PC-9 (cell line): Measurements from ENCODE around the gene EXOC4. TPM values are rescaled to one million over a fixed set of nuclear protein-coding genes. Genes with fewer than 3 reads are reported as not detected.

ENCODE experiments used
- BruUV-seq: library from RNA; stranded (reverse); fragments of 400-500 nt; replicated peaks from 2 replicates; lab custom pipeline; 2021; lab: Mats Ljungman, UMichigan
- CTCF ChIA-PET: fragments of 300-600 bp; sonication (Branson Sonifier 250); formaldehyde crosslinking; loops from one replicate; lab custom pipeline; 2022; ENCODE audit warnings: antibody characterized with exemption; lab: Charles Lee
- POLR2A ChIA-PET: fragments of 300-600 bp; sonication (Branson Sonifier 250); formaldehyde crosslinking; loops from one replicate; lab custom pipeline; 2022; ENCODE audit warnings: antibody characterized with exemption; ENCODE audit not compliant: unreplicated experiment; lab: Charles Lee
- DNase-seq, 2 experiments: peaks; one replicate each; pipeline versions ENCODE4 v3.0.0 to v3.0.0-alpha.2; 2015 to 2022; ENCODE audit warnings: mixed read lengths in 1 of 2
- H2AFZ ChIP-seq: fragments of 200-600 bp; sonication (generic); 2 replicates; pipeline ENCODE4 v1.8.1; 2017; ENCODE audit warnings: antibody characterized with exemption
- H3F3A ChIP-seq: fragments of 200-600 bp; sonication (generic); 2 replicates; pipeline ENCODE4 v1.8.1; 2017; ENCODE audit warnings: antibody characterized with exemption, mild to moderate bottlenecking, low read depth; ENCODE audit not compliant: insufficient read depth
- H3K27ac ChIP-seq: fragments of 200-600 bp; sonication (generic); 2 replicates; pipeline ENCODE4 v1.6.1; 2016; ENCODE audit warnings: mixed run types
- H3K27me3 ChIP-seq: fragments of 200-600 bp; sonication (generic); 2 replicates; pipeline ENCODE4 v1.6.1; 2016; ENCODE audit warnings: low read depth, mixed run types; ENCODE audit not compliant: insufficient read depth
- H3K36me3 ChIP-seq: fragments of 200-600 bp; sonication (generic); 2 replicates; pipeline ENCODE4 v1.6.1; 2016; ENCODE audit warnings: low read depth, mixed run types
- H3K4me1 ChIP-seq: fragments of 200-600 bp; sonication (generic); replicated peaks from 2 replicates; pipeline ENCODE4 v1.6.1; 2016; ENCODE audit warnings: mixed run types; ENCODE audit not compliant: insufficient read depth
- H3K4me2 ChIP-seq: fragments of 200-600 bp; sonication (generic); 2 replicates; pipeline ENCODE4 v1.6.1; 2017; ENCODE audit warnings: mixed run types
- H3K4me3 ChIP-seq: fragments of 200-600 bp; sonication (generic); 2 replicates; pipeline ENCODE4 v1.6.1; 2016; ENCODE audit warnings: mixed run types
- H3K79me2 ChIP-seq: fragments of 200-600 bp; sonication (generic); 2 replicates; pipeline ENCODE4 v1.6.1; 2017; ENCODE audit warnings: low read depth, mixed run types
- H3K9me2 ChIP-seq: fragments of 200-600 bp; sonication (generic); 2 replicates; pipeline ENCODE4 v1.8.1; 2017; ENCODE audit warnings: mild to moderate bottlenecking; ENCODE audit not compliant: insufficient read depth
- H3K9me3 ChIP-seq: fragments of 200-600 bp; sonication (generic); 2 replicates; pipeline ENCODE4 v1.8.1; 2016; ENCODE audit warnings: low read depth; ENCODE audit not compliant: insufficient read depth
- H4K20me1 ChIP-seq: fragments of 200-600 bp; sonication (generic); 2 replicates; pipeline ENCODE4 v1.8.1; 2017; ENCODE audit not compliant: insufficient read depth
- EZH2 ChIP-seq: fragments of 200-600 bp; sonication (generic); IDR thresholded peaks from 2 replicates; pipeline ENCODE4 v1.8.0; 2017; ENCODE audit warnings: antibody characterized with exemption, low read depth
- intact Hi-C: fragments of 100-400 bp; cut with micrococcal nuclease; formaldehyde crosslinking; loops from one replicate; pipeline ENCODE4 v1.10.0; 2022; ENCODE audit not compliant: unreplicated experiment
- total RNA-seq: library from RNA; stranded (reverse); gene quantifications from 2 replicates; pipeline ENCODE4 v1.2.3, GENCODE V29; 2021
- TF ChIP-seq, protein P1 (sequence below): fragments of 200-600 bp; sonication (generic); conservative IDR thresholded peaks from 2 replicates; pipeline ENCODE4 v1.6.1; 2017; ENCODE audit warnings: mixed run types, antibody characterized with exemption, mild to moderate bottlenecking, moderate library complexity

The EXOC4 gene
- total RNA-seq, 1 experiment from 2014 or later = 101 TPM

DNA sequence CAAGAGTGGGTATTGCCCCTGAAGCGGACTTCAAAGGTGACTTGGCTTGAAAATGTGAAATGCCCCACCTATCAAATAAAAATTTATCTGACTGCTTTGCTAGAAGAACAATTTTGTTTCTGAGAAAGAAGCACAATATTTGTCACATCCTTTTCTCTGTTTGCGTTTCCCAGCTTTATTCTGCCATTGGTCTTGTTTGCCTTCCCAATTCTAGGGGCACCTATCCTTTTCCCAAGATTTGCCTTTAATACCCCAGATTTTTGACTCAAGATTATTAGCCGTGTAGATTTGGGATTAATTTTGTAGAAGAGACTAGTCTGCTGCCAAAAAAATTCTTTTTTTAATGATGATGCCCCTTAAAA is 764.0 kb downstream of the EXOC4 start:
- no TSS peak for BruUV-seq
- no peaks in the 10 kb centered on the region for H3K4me1 ChIP-seq
- H3F3A ChIP-seq = no peaks in the 10 kb centered on the region
- TF ChIP-seq, protein P1, sequence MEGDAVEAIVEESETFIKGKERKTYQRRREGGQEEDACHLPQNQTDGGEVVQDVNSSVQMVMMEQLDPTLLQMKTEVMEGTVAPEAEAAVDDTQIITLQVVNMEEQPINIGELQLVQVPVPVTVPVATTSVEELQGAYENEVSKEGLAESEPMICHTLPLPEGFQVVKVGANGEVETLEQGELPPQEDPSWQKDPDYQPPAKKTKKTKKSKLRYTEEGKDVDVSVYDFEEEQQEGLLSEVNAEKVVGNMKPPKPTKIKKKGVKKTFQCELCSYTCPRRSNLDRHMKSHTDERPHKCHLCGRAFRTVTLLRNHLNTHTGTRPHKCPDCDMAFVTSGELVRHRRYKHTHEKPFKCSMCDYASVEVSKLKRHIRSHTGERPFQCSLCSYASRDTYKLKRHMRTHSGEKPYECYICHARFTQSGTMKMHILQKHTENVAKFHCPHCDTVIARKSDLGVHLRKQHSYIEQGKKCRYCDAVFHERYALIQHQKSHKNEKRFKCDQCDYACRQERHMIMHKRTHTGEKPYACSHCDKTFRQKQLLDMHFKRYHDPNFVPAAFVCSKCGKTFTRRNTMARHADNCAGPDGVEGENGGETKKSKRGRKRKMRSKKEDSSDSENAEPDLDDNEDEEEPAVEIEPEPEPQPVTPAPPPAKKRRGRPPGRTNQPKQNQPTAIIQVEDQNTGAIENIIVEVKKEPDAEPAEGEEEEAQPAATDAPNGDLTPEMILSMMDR = 0 out of 2 replicates have a peak, but pooled peaks have one; percentile 13
- TF ChIP-seq EZH2 = no peak
- no peak overlapping the region for H2AFZ ChIP-seq
- H3K4me3 ChIP-seq = no peak overlapping the region
- H4K20me1 ChIP-seq = no peaks in the 10 kb centered on the region
- no peaks in the 10 kb centered on the region for H3K36me3 ChIP-seq
- H3K27ac ChIP-seq = no peak overlapping the region
- H3K4me2 ChIP-seq = no peak overlapping the region
- H3K9me2 ChIP-seq = no peaks in the 10 kb centered on the region
- ChIA-PET POLR2A (no interaction called here), CTCF (interaction anchor here (0.7 kb wide), 2 partner anchors 162 to 1688 kb away, joined by 3 to 8 read pairs; no protein-coding TSS in a partner anchor)
- no peaks in the 10 kb centered on the region for H3K27me3 ChIP-seq
- no peaks in the 10 kb centered on the region for H3K79me2 ChIP-seq
- H3K9me3 ChIP-seq = no peaks in the 10 kb centered on the region
- no peak for DNase-seq
- intact Hi-C loops = loop anchor here (1.0 kb wide), 1 partner anchor 1699 kb away; no protein-coding TSS in a partner anchor

DNA sequence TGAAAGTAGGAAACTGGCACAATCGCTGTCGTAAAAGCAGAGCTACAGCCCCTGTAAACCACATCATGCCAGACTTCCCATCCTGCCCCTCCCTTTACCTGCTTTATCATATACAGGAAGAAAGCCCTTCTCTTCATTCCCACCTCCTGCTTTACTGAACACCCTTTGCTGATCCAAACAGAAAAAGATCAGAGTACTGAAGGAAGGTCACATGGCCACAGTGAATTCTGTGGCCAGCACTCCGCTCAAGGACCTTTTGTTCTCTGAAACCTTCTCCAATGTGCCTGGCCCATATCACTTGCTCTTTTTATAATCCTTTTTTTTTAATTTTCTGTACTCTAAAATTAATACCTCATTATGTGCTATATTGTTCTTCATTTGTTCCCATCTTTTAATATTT is 765.4 kb downstream of the EXOC4 start:
- H3K27ac ChIP-seq = no peak overlapping the region
- no peaks in the 10 kb centered on the region for H3K36me3 ChIP-seq
- ChIA-PET CTCF (interaction anchor here (0.7 kb wide), 1 partner anchor 236 kb away, joined by 3 read pairs; no protein-coding TSS in a partner anchor), POLR2A (no interaction called here)
- BruUV-seq = no TSS peak
- no peaks in the 10 kb centered on the region for H3K79me2 ChIP-seq
- intact Hi-C loops = no loop called here
- no peak overlapping the region for H2AFZ ChIP-seq
- H3K9me3 ChIP-seq = no peaks in the 10 kb centered on the region
- no peak for TF ChIP-seq EZH2
- TF ChIP-seq, protein P1 = no peak
- H3K4me2 ChIP-seq = no peak overlapping the region
- DNase-seq = no peak
- no peaks in the 10 kb centered on the region for H3F3A ChIP-seq
- no peaks in the 10 kb centered on the region for H3K27me3 ChIP-seq
- H3K4me1 ChIP-seq = no peaks in the 10 kb centered on the region
- no peaks in the 10 kb centered on the region for H4K20me1 ChIP-seq
- H3K4me3 ChIP-seq = no peak overlapping the region
- H3K9me2 ChIP-seq = no peaks in the 10 kb centered on the region

DNA sequence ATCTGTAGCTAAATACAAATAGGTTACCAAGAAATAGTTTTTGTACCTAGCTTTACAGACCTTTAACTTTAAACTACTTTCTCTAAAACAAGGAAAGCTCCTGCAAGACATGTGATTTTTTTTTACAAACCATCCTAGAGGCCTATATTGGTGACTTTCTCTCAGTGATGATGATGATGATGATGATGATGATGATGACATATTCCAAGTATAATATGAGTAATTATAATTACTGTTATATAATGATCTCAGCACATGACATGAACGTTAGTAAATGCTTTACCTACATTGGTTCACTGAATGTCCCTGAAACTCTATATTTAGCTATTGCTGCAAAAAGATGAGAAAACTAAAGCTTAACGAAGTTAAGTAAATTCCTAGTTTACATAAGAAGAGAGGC is 766.4 kb downstream of the EXOC4 start:
- Histone ChIP-seq H3K4me3 (no peak overlapping the region), H3K4me2 (no peak overlapping the region), H3F3A (no peaks in the 10 kb centered on the region), H3K27me3 (no peaks in the 10 kb centered on the region), H3K36me3 (no peaks in the 10 kb centered on the region), H3K9me2 (no peaks in the 10 kb centered on the region), H3K27ac (no peak overlapping the region), H3K9me3 (no peaks in the 10 kb centered on the region), H3K4me1 (no peaks in the 10 kb centered on the region), H2AFZ (no peak overlapping the region), H3K79me2 (no peaks in the 10 kb centered on the region), H4K20me1 (no peaks in the 10 kb centered on the region)
- TF ChIP-seq EZH2 = no peak
- no peak for DNase-seq
- POLR2A ChIA-PET = no interaction called here
- BruUV-seq = no TSS peak
- CTCF ChIA-PET = no interaction called here
- intact Hi-C loops = no loop called here

DNA sequence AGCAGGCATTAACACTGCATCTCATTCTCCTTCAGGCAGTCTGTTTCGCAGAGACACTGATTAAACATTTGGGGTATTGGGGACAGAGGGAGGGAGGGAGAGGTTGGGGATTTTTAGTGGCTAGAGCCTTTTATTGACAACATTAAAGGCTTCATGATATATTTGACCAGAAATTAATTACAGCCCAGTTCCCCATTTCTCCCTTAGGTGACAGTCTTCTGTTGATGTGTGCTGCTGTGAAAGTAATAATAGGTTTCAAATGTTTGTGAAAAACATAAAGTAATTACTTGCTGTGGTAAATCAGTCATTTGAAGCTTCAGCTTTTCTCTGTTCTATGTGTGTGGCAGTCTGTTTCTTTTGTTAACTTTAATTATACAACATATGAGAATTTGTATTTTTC is 769.0 kb downstream of the EXOC4 start:
- Histone ChIP-seq H3K9me3 (no peaks in the 10 kb centered on the region), H3K4me3 (no peak overlapping the region), H3K4me1 (no peaks in the 10 kb centered on the region), H3K4me2 (no peak overlapping the region), H2AFZ (no peak overlapping the region), H3K9me2 (no peaks in the 10 kb centered on the region), H3K27ac (no peak overlapping the region), H3K79me2 (no peaks in the 10 kb centered on the region), H3K36me3 (no peaks in the 10 kb centered on the region), H4K20me1 (no peaks in the 10 kb centered on the region), H3F3A (no peaks in the 10 kb centered on the region), H3K27me3 (no peaks in the 10 kb centered on the region)
- TF ChIP-seq, protein P1 = no peak
- TF ChIP-seq EZH2 = no peak
- BruUV-seq = no TSS peak
- ChIA-PET POLR2A (interaction anchor here (0.6 kb wide), 1 partner anchor 989 kb away, joined by 5 read pairs; no protein-coding TSS in a partner anchor), CTCF (no interaction called here)
- no peak for DNase-seq
- intact Hi-C loops = no loop called here
